NCI-H1436 (cell line): ENCODE results near the gene HAGH.

Experiments
- DNase-seq: peaks from one replicate; lab custom pipeline; 2025; lab: John Stamatoyannopoulos, UW

HAGH gene

DNA sequence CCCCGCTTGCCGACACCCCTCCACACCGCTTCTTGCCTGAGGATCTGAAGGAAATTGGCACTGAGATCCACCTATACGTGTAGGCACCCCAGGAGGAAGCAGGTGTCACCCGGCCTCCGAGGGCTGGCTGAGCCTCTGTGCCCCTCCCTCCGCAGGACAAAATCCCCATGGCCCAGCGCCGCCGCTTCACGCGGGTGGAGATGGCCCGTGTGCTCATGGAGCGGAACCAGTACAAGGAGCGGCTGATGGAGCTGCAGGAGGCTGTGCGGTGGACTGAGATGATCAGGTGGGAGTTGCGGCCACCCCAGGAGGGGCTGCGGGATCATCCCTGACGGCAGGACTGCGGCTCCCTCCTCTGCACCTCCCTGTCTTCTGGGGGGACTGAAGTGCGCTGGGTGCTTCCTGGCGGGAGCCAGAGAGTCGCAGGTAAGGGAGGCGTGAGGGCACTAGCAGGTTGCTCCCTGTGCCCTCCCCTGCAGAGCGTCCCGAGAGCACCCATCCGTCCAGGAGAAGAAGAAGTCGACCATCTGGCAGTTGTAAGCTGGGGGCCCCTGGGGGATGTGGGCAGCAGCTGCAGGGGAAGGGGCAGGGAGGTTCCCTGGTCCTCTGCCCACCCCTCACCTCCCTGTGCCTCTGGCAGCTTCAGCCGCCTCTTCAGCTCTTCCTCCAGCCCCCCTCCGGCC, 64.3 kb downstream of the HAGH start:
- no peak for DNase-seq

GRCh38 chr16:1761751-1762150, 64.9 kb downstream of the HAGH start:
- no peak for DNase-seq

DNA sequence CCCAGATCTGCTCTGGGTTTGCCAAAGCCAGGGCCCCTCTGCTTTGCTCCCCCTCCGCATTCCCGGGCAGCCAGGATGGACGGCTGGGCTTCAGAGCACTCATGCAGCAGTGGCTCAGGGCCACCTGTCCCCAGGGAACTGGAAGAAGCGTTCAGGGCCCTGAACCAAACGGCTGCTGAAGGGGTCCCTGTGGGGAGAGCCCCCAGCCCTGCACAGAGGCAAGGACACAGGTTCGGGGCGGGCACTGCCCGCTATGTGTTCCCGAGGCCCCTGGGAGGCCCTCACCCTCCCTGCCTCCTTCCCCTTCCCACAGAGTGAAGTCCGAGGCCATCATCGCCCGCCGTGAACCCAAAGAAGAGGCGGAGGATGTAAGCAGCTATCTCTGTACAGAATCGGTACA, 65.7 kb downstream of the HAGH start:
- DNase-seq: no peak

GRCh38 chr16:1759511-1759910, 67.1 kb downstream of the HAGH start:
- no peak for DNase-seq

- DNase-seq: no peak
These were observed 67.7 kb downstream of the HAGH start for GRCh38 chr16:1758923-1759322.

DNA sequence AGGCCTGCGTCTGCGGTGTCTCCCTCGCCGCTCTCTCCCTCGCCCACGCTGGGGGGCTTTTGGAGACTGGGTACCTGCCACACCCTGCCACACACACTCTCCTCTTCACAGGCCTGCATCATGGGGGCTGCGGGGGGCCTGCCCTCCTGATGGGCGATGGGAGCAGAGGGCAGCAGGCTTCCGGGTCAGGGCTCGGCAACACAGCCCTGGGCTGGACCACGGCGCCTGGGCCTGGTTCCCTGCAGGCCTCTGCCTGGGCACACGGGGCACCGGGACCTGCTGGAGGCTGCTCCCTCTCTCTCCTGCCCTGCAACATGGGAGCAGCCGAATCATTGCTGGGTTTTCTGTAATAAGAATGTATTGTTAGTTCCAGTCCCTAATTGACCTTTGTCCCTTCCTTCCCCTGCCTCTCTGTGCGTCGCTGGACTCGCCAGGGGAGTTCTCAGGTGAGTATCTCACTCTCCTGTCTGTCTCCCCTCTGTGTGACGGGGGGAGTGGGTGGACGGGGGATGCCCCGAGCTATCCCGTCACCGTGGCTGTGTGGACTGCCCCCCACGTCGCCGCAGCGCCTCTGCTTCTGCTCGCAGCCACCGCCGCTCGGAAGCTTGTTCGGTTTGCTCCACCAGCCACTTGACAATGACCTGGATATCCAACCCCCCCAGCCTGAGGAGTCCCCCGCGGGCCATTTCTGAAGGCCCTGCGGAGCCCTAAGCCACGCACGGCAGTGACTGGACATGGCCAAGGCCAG, 68.7 kb downstream of the HAGH start:
- no peak for DNase-seq
